Gastroesophageal sphincter (tissue), 4 donors: ENCODE data around the gene SPARCL1. TPM values are rescaled to one million over a fixed set of nuclear protein-coding genes. Genes with fewer than 3 reads are reported as not detected.

Experiments used
- ATAC-seq: fragments of 150-250 bp; one replicate; pipeline ENCODE4 v1.9.1; 2016; ENCODE audit warnings: mild to moderate bottlenecking, moderate library complexity
- H3K27ac ChIP-seq, 4 donors: fragments of 200-600 bp; sonication (generic) in 3 of 4; 1 replicate in 3 of 4; 2 replicates in 1 of 4; pipeline ENCODE4 v1.5.1; 2016 to 2019
- H3K27me3 ChIP-seq: fragments of 200-600 bp; sonication (generic); one replicate; pipeline ENCODE4 v1.5.1; 2019
- H3K36me3 ChIP-seq, 2 donors: fragments of 200-600 bp; sonication (generic); one replicate each; pipeline ENCODE4 v1.5.1; 2019; ENCODE audit warnings: control low read depth in 1 of 2
- H3K4me1 ChIP-seq, 3 donors: fragments of 200-600 bp; sonication (generic); 1 replicate in 2 of 3; 2 replicates in 1 of 3; pipeline ENCODE4 v1.5.1; 2016 to 2019; ENCODE audit warnings: control low read depth in 2 of 3
- H3K4me3 ChIP-seq, 2 donors: fragments of 200-600 bp; sonication (generic); one replicate each; pipeline ENCODE4 v1.5.1; 2019; ENCODE audit warnings: mild to moderate bottlenecking in 1 of 2, moderate library complexity in 1 of 2
- H3K9me3 ChIP-seq, 3 donors: fragments of 200-600 bp; sonication (generic); one replicate each; pipeline ENCODE4 v1.5.1; 2017 to 2019; ENCODE audit warnings: control low read depth in 2 of 3
- CTCF ChIP-seq, 4 experiments: fragments of 200-600 bp in 2 of 4; fragments of 450-650 bp in 2 of 4; sonication (generic) in 1 of 4; IDR thresholded peaks; one replicate each; pipeline ENCODE4 v1.5.1; 2017 to 2019; ENCODE audit warnings: antibody characterized with exemption in 4 of 4, mild to moderate bottlenecking in 2 of 4, moderate library complexity in 2 of 4
- EP300 ChIP-seq: sonication (generic); formaldehyde crosslinking; IDR thresholded peaks from one replicate; pipeline ENCODE4 v1.6.1; 2017; ENCODE audit warnings: antibody characterized with exemption, mild to moderate bottlenecking
- POLR2A ChIP-seq, 2 donors: fragments of 450-650 bp; IDR thresholded peaks; one replicate each; pipeline ENCODE4 v1.6.1; 2017; ENCODE audit warnings: antibody characterized with exemption in 2 of 2, mild to moderate bottlenecking in 2 of 2, moderate library complexity in 1 of 2
- POLR2AphosphoS5 ChIP-seq: sonication (generic); formaldehyde crosslinking; IDR thresholded peaks from one replicate; pipeline ENCODE4 v1.6.1; 2017; ENCODE audit warnings: antibody characterized with exemption
- WGBS, 2 donors: methylation state at CpG; one replicate each; pipeline ENCODE4 v1.1.5; 2018; ENCODE audit warnings: low coverage in 1 of 2; 5-methylcytosine and 5-hydroxymethylcytosine counted together
- total RNA-seq, 4 donors: library from RNA; depleted of rRNA; stranded (reverse); fragments of >200 nt; gene quantifications; one replicate each; pipeline ENCODE4 v1.1.0, GENCODE V29; 2016

SPARCL1 gene
- total RNA-seq, 4 donors from 2014 or later: 1,558 to 2,335 (median 1,828) TPM

GRCh38 chr4:87442889-87443288, 86.3 kb downstream of the SPARCL1 start:
- Histone ChIP-seq H3K27ac (no peak overlapping the region), H3K36me3 (peaks cover 0 to 83% of the 10 kb centered on the region in 2 donors), H3K9me3 (no peaks in the 10 kb centered on the region), H3K27me3 (no peaks in the 10 kb centered on the region), H3K4me1 (no peaks in the 10 kb centered on the region), H3K4me3 (no peak overlapping the region)
- no peak for TF ChIP-seq POLR2AphosphoS5
- ATAC-seq: no peak
- WGBS, 2 donors: 92 to 93% methylated on average over 3 of the region's 3 CpGs

GRCh38 chr4:87433342-87433741, 95.8 kb downstream of the SPARCL1 start:
- TF ChIP-seq EP300 (no peak), POLR2A (IDR thresholded peaks at IDR 0.05) (no peak), POLR2AphosphoS5 (no peak), CTCF (IDR thresholded peaks at IDR 0.05) (no peak)
- H3K27ac ChIP-seq: no peak overlapping the region
- no peaks in the 10 kb centered on the region for H3K9me3 ChIP-seq
- H3K36me3 ChIP-seq: peaks cover 0 to 31% of the 10 kb centered on the region in 2 donors
- WGBS, 2 donors: 85 to 89% methylated on average over 2 of the region's 2 CpGs
- no peaks in the 10 kb centered on the region for H3K27me3 ChIP-seq
- ATAC-seq: no peak
- no peaks in the 10 kb centered on the region for H3K4me1 ChIP-seq
- no peak overlapping the region for H3K4me3 ChIP-seq

GRCh38 chr4:87430038-87430437, 99.1 kb downstream of the SPARCL1 start:
- Histone ChIP-seq H3K4me3 (no peak overlapping the region), H3K4me1 (peaks cover 0 to 17% (median 0%) of the 10 kb centered on the region in 3 donors), H3K27me3 (no peaks in the 10 kb centered on the region), H3K36me3 (peaks cover 0 to 3% of the 10 kb centered on the region in 2 donors), H3K9me3 (no peaks in the 10 kb centered on the region), H3K27ac (no peak overlapping the region)
- no peak for ATAC-seq
- TF ChIP-seq EP300 (no peak), POLR2AphosphoS5 (no peak), CTCF (IDR thresholded peaks at IDR 0.05) (no peak), POLR2A (IDR thresholded peaks at IDR 0.05) (no peak)
- WGBS, 2 donors: 80 to 87% methylated on average over 1 to 2 of the region's 2 CpGs

GRCh38 chr4:87428979-87429378, 100.2 kb downstream of the SPARCL1 start:
- Histone ChIP-seq H3K4me1 (peaks cover 0 to 28% (median 3%) of the 10 kb centered on the region in 3 donors), H3K27me3 (no peaks in the 10 kb centered on the region), H3K9me3 (no peaks in the 10 kb centered on the region), H3K36me3 (no peaks in the 10 kb centered on the region), H3K27ac (no peak overlapping the region), H3K4me3 (no peak overlapping the region)
- ATAC-seq: no peak
- WGBS, 2 donors: 95% methylated on average over 6 of the region's 6 CpGs
- no peak for TF ChIP-seq CTCF (IDR thresholded peaks at IDR 0.05)
- TF ChIP-seq POLR2A (IDR thresholded peaks at IDR 0.05): no peak
- no peak for TF ChIP-seq POLR2AphosphoS5
- TF ChIP-seq EP300: no peak

- peaks cover 0 to 37% (median 3%) of the 10 kb centered on the region in 3 donors for H3K4me1 ChIP-seq
- no peak for TF ChIP-seq EP300
- no peak overlapping the region for H3K4me3 ChIP-seq
- no peaks in the 10 kb centered on the region for H3K27me3 ChIP-seq
- ATAC-seq: no peak
- WGBS, 2 donors: 28 to 43% methylated on average over 1 of the region's 1 CpG
- H3K9me3 ChIP-seq: no peaks in the 10 kb centered on the region
- no peaks in the 10 kb centered on the region for H3K36me3 ChIP-seq
- no peak overlapping the region for H3K27ac ChIP-seq
Observed at GRCh38 chr4:87427518-87427868, 101.7 kb downstream of the SPARCL1 start.

- Histone ChIP-seq H3K27me3 (no peaks in the 10 kb centered on the region), H3K4me1 (peaks cover 0 to 37% (median 3%) of the 10 kb centered on the region in 3 donors), H3K9me3 (no peaks in the 10 kb centered on the region), H3K4me3 (no peak overlapping the region), H3K36me3 (no peaks in the 10 kb centered on the region), H3K27ac (no peak overlapping the region)
- 87 to 97% methylated on average over 3 of the region's 3 CpGs for WGBS, 2 donors
- ATAC-seq: no peak
- TF ChIP-seq POLR2AphosphoS5 (no peak), EP300 (no peak), CTCF (IDR thresholded peaks at IDR 0.05) (no peak), POLR2A (IDR thresholded peaks at IDR 0.05) (no peak)
Observed at GRCh38 chr4:87426865-87427517, 102.2 kb downstream of the SPARCL1 start.
